ENCODE measurements around the gene CFAP91.

- TF ChIP-seq CTCF (conservative IDR thresholded peaks at IDR 0.05; ENCODE audit: low read length) (no peak), EZH2phosphoT487 (IDR thresholded peaks at IDR 0.05; ENCODE audit: borderline replicate concordance) (no peak)
Measured at GRCh38 chr3:119665954-119666559, 36.8 kb upstream of the CFAP91 start.

Data from Loucy (cell line).